ENCODE measurements around the gene BTBD10. TPM values are rescaled to one million over a fixed set of nuclear protein-coding genes. Genes with fewer than 3 reads are reported as not detected.

The BTBD10 gene
- total and polyA plus RNA-seq, 2 of the 13 experiments (the other 11 are each of a cell fraction or from before 2014, with no cell fraction given) = 9.8 to 26.6 TPM

GRCh38 chr11:13462311-13462900 is 616 bp downstream of the BTBD10 start (continued):
- TF ChIP-seq HBP1 (CRISPR knock-in tag; IDR thresholded peaks at IDR 0.05; ENCODE audit: low read depth) (0 out of 2 replicates have a peak, but pooled peaks have one; percentile 27), ZNF432 (CRISPR knock-in tag; IDR thresholded peaks at IDR 0.05; ENCODE audit: borderline replicate concordance) (no peak), ATF7-NPFF (CRISPR knock-in tag; IDR thresholded peaks at IDR 0.05; ENCODE audit: low read depth) (no peak), KLF15 (CRISPR knock-in tag; IDR thresholded peaks at IDR 0.05; ENCODE audit: borderline replicate concordance) (no peak), MYPOP (CRISPR knock-in tag; IDR thresholded peaks at IDR 0.05) (no peak), ZNF780A (CRISPR knock-in tag; IDR thresholded peaks at IDR 0.05) (no peak), NR1H2 (CRISPR knock-in tag; IDR thresholded peaks at IDR 0.05; ENCODE audit: borderline replicate concordance, low read depth) (0 out of 2 replicates have a peak, but pooled peaks have one; percentile 43), ZKSCAN5 (CRISPR knock-in tag; IDR thresholded peaks at IDR 0.05) (no peak), SIX1 (CRISPR knock-in tag; IDR thresholded peaks at IDR 0.05; ENCODE audit: borderline replicate concordance) (no peak), ZNF124 (CRISPR knock-in tag; IDR thresholded peaks at IDR 0.05) (no peak), NR3C1 (CRISPR knock-in tag; IDR thresholded peaks at IDR 0.05) (no peak), ZBTB34 (CRISPR knock-in tag; IDR thresholded peaks at IDR 0.05) (no peak), CTCF (CRISPR knock-in tag; IDR thresholded peaks at IDR 0.05) (peak; percentile 25; the same call in 1 of the 2 replicates), TEF (CRISPR knock-in tag; IDR thresholded peaks at IDR 0.05) (no peak), ESRRA (CRISPR knock-in tag; IDR thresholded peaks at IDR 0.05; ENCODE audit: low read depth) (no peak), ZNF570 (CRISPR knock-in tag; IDR thresholded peaks at IDR 0.05; ENCODE audit: borderline replicate concordance) (no peak), PREB (CRISPR knock-in tag; IDR thresholded peaks at IDR 0.05) (no peak), PHB2 (IDR thresholded peaks at IDR 0.05; ENCODE audit: partially characterized antibody) (no peak), KDM4B (CRISPR knock-in tag; IDR thresholded peaks at IDR 0.05) (no peak), SNAI1 (CRISPR knock-in tag; IDR thresholded peaks at IDR 0.05; ENCODE audit: borderline replicate concordance) (no peak), JUND (CRISPR knock-in tag; IDR thresholded peaks at IDR 0.05) (no peak), FOSL2 (CRISPR knock-in tag; IDR thresholded peaks at IDR 0.05) (peak; percentile 29; the same call in 1 of the 2 replicates), TAF15 (IDR thresholded peaks at IDR 0.05; ENCODE audit: low read depth, low read length, poor library complexity, severe bottlenecking) (no peak)

Data from HepG2 (cell line).